DMS 273 (cell line): ENCODE results near the gene BPI.
"Not testable (repeated sequence)": the region's sequence is repeated elsewhere in the genome, so short reads cannot be mapped to it uniquely, and the experiment has no call there.

Experiments used
- DNase-seq: peaks from one replicate; lab custom pipeline; 2025; ENCODE audit not compliant: unreplicated experiment; lab: John Stamatoyannopoulos, UW

BPI gene

DNA sequence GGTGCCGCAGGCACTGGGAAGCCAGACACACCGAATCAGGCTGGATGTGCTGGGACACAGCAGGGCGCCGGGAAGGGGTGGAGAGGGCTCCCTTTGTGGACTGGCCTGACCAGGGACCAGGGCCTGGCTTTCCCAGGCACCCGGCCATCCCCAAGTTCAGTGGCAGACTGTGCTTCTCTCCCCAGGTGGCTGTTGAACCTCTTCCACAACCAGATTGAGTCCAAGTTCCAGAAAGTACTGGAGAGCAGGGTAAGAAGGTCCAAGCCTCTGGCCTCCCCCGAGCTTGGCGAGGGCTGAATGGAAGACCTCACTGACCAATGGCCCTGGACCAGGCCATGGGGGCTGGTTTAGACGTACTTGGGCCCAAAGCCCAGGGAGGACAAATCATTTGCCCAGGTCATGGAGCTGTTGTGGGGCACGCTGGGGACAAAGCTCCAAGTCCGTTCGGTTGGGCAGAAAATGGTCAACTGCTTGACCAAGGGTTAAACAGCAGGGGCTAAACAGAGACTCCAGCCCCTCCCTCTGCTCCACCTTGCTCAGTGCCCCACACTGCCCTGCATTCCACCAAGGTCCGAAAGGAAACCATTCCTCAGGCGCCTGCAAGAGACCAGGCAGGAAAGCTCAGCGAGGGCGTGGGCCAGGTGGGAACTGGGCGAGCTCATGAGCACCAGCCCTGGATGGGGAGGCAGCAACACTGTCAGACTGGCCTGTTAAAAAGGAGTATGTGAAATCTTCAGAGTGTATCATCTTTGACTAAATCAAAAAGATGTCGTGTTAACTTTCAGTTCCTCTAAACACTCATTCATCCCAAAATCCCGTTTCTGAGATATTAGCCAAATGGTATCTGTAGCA, 51.4 kb downstream of the BPI start:
- DNase-seq, result no peak

DNA sequence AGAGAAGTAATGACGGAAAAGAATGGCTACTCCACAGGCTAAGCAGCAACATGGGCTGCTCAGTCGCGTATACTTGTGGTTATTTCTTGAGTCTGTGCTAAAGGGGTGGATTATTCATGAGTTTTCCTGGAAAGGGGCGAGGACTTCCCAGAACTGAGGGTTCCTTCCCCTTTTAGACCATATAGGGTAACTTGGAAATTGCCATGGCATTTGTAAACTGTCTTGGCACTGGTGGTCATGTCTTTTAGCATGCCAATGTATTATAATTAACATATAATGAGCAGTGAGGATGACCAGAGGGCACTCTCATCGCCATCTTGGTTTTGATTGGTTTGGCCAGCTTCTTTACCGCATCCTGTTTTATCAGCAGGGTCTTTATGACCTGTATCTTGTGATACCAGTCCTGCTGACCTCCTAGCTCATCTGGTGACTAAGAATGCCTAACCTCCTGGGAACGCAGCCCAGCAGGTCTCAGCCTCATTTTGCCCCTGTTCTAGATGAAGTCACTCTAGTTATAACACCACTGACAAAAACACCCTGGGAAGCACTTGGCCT, 53.8 kb downstream of the BPI start:
- DNase-seq, result no peak

DNA sequence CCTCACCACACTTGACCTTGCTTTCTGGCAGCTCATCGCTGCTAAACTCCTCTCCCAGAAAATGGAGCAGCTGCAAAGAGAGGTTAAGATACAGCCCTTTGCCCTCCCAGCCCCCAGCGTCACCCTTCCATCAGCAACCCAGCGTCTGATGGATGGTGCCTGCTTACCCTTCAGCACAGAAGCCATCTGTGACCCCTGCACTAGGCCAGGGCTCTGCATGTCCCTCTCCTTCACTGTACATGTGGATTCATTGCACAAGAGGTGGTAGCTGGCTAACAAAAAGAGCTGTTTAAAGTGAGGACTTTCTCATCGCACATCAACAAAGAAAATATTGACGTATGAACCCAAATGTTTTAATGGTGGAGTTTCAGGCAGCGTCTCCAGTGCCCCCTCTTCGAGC, 54.6 kb downstream of the BPI start:
- no peak for DNase-seq

GRCh38 chr20:38363004-38363747, 59.2 kb downstream of the BPI start:
- DNase-seq, result no peak

- DNase-seq, result peak; percentile 36
Measured at GRCh38 chr20:38369389-38369788, 65.4 kb downstream of the BPI start.

- DNase-seq, result no peak
Measured at GRCh38 chr20:38372806-38373205, 68.8 kb downstream of the BPI start.

DNA sequence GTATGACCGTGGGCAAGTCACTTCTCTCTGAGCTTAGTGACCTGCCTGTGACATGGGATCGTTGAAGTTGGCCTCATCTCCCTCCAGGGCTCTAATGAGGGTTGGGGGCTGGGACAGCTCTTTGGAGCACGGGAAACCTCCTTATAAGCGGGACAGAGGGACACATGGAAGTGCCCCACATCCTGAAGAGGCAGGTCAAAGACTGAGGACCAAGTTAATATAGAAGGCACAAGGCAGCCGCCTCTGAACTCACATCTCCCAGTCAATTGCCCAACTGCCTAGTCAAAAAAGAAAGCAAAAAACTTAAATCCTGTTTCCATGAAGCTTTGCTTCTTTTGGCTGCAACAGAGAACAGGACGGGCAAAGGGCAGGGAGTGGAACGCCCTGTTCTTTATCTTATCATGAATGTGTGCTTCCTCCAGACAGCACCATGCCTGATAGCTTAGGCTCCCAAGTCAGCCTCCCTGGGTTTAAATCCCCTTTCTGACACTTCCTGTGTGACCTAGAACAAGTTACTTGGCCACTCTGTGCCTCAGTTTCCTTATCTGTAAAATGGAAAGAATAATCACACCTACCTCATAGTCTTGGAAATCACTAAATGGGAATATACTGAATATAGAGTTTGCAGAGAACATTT, 69.4 kb downstream of the BPI start:
- DNase-seq, result no peak

DNA sequence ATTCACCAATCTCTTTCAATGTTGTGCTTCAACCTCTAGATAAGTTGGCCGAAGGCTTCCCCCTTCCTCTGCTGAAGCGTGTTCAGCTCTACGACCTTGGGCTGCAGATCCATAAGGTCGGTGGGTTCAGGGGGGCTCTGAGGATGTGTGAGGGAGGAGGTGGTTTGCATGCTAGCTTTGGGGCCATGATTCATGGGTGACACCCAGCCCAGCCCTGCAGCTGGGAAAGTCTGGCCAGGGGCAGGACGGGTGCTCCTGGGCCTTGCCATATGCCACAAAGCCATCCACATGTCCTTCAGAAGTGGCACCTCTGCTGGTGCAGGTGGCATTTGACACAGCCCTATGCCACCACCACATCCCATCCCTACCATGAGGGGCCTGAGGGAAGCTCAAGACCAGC, 69.9 kb downstream of the BPI start:
- DNase-seq, result no peak

DNA sequence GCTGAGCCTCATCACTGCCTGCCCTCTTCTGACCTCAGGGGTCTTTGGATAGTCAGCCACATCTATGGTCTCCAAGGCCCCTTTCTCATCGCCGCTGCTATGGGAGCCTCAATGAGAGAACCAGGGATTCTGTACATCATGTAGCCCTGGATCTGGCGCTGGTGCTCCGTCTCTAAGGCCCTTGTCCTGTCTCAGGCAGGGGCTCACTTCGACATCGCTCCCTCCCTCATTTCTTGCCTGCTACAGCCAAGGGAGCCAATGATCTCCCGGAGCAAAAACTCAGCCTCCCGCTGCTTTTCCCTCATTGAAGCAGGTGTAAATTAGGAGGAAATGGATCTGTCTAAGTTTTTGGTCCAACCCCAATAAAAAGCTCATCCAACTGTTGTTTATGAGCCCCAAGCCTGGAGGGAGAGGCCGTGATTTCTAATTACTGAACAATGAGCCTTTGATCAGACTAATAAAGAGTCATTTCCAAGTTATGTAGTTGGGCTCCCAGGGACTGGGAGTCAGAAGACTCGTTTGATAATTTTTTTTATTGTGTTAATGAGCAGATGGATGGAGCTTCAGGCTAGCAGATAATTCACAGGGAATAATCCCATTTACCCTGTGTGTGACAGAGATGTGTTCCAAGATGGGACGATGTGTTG, 73.2 kb downstream of the BPI start:
- no peak for DNase-seq

DNA sequence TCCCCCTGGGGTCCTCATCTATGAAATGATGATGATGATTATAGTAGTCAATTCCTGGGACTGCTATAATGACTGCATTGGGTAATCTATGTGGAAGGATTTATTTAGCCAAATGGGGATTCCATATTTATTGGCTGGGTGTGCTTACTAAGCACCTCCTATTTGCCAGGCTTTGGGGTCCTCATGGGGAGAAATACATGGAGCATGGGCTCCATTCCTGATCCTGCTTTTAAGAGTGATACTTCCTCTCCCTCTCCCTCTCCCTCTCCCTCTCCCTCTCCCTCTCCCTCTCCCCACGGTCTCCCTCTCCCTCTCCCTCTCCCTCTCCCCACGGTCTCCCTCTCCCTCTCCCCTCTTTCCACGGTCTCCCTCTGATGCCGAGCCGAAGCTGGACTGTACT, 73.9 kb downstream of the BPI start:
- DNase-seq, result not testable (repeated sequence)

- DNase-seq, result no peak
Measured at GRCh38 chr20:38383147-38383546, 79.2 kb downstream of the BPI start.

GRCh38 chr20:38386004-38386403, 82.0 kb downstream of the BPI start:
- DNase-seq, result no peak

GRCh38 chr20:38386851-38387250, 82.9 kb downstream of the BPI start:
- no peak for DNase-seq
